ENCODE data around the gene FAM222A.

DNA sequence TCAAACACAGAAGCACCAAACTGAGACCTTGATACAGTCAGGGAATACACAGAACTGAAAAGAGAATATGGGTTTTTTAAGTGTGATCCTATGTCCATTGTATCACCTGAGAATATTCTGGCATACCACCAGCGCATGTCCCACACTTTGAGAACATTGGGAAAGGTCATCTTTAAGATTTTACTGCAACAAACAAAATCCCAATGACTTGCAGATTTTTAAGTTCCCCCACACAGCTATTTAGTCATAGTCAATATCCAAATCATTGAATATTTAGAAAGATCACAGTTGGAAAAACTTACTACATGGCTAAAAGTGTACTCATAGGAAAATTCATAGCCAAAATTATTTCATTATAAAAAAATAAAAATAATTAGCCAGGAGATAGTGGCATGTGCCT lies 65.1 kb downstream of the FAM222A start:
- TF ChIP-seq, protein P1, sequence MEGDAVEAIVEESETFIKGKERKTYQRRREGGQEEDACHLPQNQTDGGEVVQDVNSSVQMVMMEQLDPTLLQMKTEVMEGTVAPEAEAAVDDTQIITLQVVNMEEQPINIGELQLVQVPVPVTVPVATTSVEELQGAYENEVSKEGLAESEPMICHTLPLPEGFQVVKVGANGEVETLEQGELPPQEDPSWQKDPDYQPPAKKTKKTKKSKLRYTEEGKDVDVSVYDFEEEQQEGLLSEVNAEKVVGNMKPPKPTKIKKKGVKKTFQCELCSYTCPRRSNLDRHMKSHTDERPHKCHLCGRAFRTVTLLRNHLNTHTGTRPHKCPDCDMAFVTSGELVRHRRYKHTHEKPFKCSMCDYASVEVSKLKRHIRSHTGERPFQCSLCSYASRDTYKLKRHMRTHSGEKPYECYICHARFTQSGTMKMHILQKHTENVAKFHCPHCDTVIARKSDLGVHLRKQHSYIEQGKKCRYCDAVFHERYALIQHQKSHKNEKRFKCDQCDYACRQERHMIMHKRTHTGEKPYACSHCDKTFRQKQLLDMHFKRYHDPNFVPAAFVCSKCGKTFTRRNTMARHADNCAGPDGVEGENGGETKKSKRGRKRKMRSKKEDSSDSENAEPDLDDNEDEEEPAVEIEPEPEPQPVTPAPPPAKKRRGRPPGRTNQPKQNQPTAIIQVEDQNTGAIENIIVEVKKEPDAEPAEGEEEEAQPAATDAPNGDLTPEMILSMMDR (IDR thresholded peaks at IDR 0.05), result no peak
- TF ChIP-seq POLR2A (IDR thresholded peaks at IDR 0.05), result no peak
